ENCODE measurements around the gene TULP4. TPM values are rescaled to one million over a fixed set of nuclear protein-coding genes. Genes with fewer than 3 reads are reported as not detected.
A peak's percentile ranks its signal among the peaks of the same experiment; 100 is the strongest.

The TULP4 gene
- total RNA-seq, 1 experiment from 2014 or later = 52.8 TPM

DNA sequence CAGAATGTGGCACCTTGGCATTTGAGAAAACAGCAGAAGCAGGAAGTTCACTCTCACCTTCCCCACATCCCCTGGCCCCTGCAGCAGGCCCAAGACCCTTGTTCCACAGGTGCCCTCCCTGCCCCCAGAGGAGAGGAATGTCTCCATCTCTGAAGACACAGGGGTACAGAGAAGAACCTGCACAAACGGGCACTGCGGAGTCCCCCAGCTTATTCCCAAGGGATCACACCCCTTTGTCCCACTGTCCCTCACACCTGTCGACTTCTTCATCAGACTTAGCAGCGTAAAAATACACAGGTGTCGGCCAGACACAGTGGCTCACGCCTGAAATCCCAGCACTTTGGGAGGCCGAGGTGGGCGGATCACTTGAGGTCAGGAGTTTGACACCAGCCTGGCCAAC, 204.8 kb downstream of the TULP4 start (continued):
- no peak for TF ChIP-seq FOXP4 (CRISPR knock-in tag; IDR thresholded peaks at IDR 0.05)
- TF ChIP-seq, protein P1, sequence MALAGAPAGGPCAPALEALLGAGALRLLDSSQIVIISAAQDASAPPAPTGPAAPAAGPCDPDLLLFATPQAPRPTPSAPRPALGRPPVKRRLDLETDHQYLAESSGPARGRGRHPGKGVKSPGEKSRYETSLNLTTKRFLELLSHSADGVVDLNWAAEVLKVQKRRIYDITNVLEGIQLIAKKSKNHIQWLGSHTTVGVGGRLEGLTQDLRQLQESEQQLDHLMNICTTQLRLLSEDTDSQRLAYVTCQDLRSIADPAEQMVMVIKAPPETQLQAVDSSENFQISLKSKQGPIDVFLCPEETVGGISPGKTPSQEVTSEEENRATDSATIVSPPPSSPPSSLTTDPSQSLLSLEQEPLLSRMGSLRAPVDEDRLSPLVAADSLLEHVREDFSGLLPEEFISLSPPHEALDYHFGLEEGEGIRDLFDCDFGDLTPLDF (CRISPR knock-in tag; IDR thresholded peaks at IDR 0.05) = no peak
- TF ChIP-seq EMX1 (CRISPR knock-in tag; IDR thresholded peaks at IDR 0.05) = no peak
- TF ChIP-seq ESRRA (CRISPR knock-in tag; IDR thresholded peaks at IDR 0.05; ENCODE audit: borderline replicate concordance) = no peak

- DNase-seq (ENCODE audit: low spot score) (no peak), ATAC-seq (no peak)
- Mint-ChIP-seq H3K27me3 (ENCODE audit: low read depth) (peaks cover 35% of the 10 kb centered on the region), H3K27ac (no peak overlapping the region), H3K9me3 (no peaks in the 10 kb centered on the region), H3K4me1 (peaks cover 21% of the 10 kb centered on the region), H3K4me3 (peak overlapping the region; percentile 18; the same call in 1 of the 2 replicates), H3K36me3 (no peaks in the 10 kb centered on the region)
- ChIA-PET CTCF (no interaction called here), POLR2A (no interaction called here)
- TF ChIP-seq FOXJ3 (CRISPR knock-in tag; IDR thresholded peaks at IDR 0.05; ENCODE audit: borderline replicate concordance) (no peak), ZNF121 (CRISPR knock-in tag; IDR thresholded peaks at IDR 0.05) (0 out of 2 replicates have a peak, but pooled peaks have one; percentile 36), IRF2 (CRISPR knock-in tag; IDR thresholded peaks at IDR 0.05; ENCODE audit: borderline replicate concordance, low read depth) (no peak), NR3C1 (CRISPR knock-in tag; conservative IDR thresholded peaks at IDR 0.05; ENCODE audit: low read depth) (no peak), RELA (CRISPR knock-in tag; IDR thresholded peaks at IDR 0.05; ENCODE audit: borderline replicate concordance) (no peak), GTF2I (CRISPR knock-in tag; conservative IDR thresholded peaks at IDR 0.05) (no peak)
- TF ChIP-seq, protein P2, sequence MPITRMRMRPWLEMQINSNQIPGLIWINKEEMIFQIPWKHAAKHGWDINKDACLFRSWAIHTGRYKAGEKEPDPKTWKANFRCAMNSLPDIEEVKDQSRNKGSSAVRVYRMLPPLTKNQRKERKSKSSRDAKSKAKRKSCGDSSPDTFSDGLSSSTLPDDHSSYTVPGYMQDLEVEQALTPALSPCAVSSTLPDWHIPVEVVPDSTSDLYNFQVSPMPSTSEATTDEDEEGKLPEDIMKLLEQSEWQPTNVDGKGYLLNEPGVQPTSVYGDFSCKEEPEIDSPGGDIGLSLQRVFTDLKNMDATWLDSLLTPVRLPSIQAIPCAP (CRISPR knock-in tag; IDR thresholded peaks at IDR 0.05) = no peak
Observed at GRCh38 chr6:158517581-158517980, 205.3 kb downstream of the TULP4 start.

- H3K27ac Mint-ChIP-seq = peak overlapping the region; percentile 40; the same call in 1 of the 2 replicates
Observed at GRCh38 chr6:158518191-158519127, 206.2 kb downstream of the TULP4 start.

More at GRCh38 chr6:158518191-158519127, 206.2 kb downstream of the TULP4 start:
- ChIA-PET CTCF (interaction anchor here (0.6 to 2.6 kb wide), 23 partner anchors 9 to 318 kb away, joined by 3 to 28 read pairs (median 5); partner anchors contain the start of genes DYNLT1 and TMEM181), POLR2A (interaction anchor here (0.6 to 1.0 kb wide), 2 partner anchors 19 to 303 kb away, joined by 3 to 5 read pairs; no protein-coding TSS in a partner anchor)
- no peak for TF ChIP-seq ZNF121 (CRISPR knock-in tag; IDR thresholded peaks at IDR 0.05)
- TF ChIP-seq ETV6 (CRISPR knock-in tag; IDR thresholded peaks at IDR 0.05) = 0 out of 2 replicates have a peak, but pooled peaks have one; percentile 40
- TF ChIP-seq USF2 (CRISPR knock-in tag; IDR thresholded peaks at IDR 0.05) = no peak
- TF ChIP-seq FOXK1 (CRISPR knock-in tag; IDR thresholded peaks at IDR 0.05) = peak; percentile 62; the same call in 1 of the 2 replicates
- H3K4me3 Mint-ChIP-seq = peak overlapping the region; percentile 67
- peaks cover 21% of the 10 kb centered on the region for H3K4me1 Mint-ChIP-seq
- ATAC-seq = peak; percentile 84
- H3K36me3 Mint-ChIP-seq = no peaks in the 10 kb centered on the region
- H3K27me3 Mint-ChIP-seq (ENCODE audit: low read depth) = peaks cover 35% of the 10 kb centered on the region
- H3K9me3 Mint-ChIP-seq = no peaks in the 10 kb centered on the region
- peak; percentile 75 for DNase-seq (ENCODE audit: low spot score)
